CD14-positive monocyte (primary cell): ENCODE measurements around the gene HGFAC. TPM values are rescaled to one million over a fixed set of nuclear protein-coding genes. Genes with fewer than 3 reads are reported as not detected.
"Not testable (repeated sequence)": the region's sequence is repeated elsewhere in the genome, so short reads cannot be mapped to it uniquely, and the experiment has no call there.

Experiments used
- DNase-seq, 3 donors: peaks; one replicate each; pipeline ENCODE4 v3.0.0-alpha.2; 2011 to 2022
- H2AFZ ChIP-seq: 2 replicates; pipeline ENCODE4 v1.6.0; 2012; ENCODE audit warnings: mild to moderate bottlenecking, low read depth, low read length, inconsistent platforms; ENCODE audit not compliant: insufficient read depth, poor library complexity, severe bottlenecking
- H3K27ac ChIP-seq, 2 donors: 1 replicate in 1 of 2; 2 replicates in 1 of 2; pipeline ENCODE4 v1.5.1; 2012 to 2013; ENCODE audit warnings: low read length in 2 of 2, control low read depth in 1 of 2, inconsistent platforms in 1 of 2, low read depth in 1 of 2, mild to moderate bottlenecking in 1 of 2
- H3K27me3 ChIP-seq, 2 donors: one replicate each; pipeline versions ENCODE4 v1.6.0 to v1.6.1; 2011 to 2013; ENCODE audit warnings: low read length in 2 of 2; ENCODE audit not compliant: control insufficient read depth in 2 of 2, insufficient read depth in 2 of 2
- H3K36me3 ChIP-seq, 2 donors: replicated peaks in 1 of 2; 1 replicate in 1 of 2; 2 replicates in 1 of 2; pipeline versions ENCODE4 v1.5.1 to v1.6.1; 2012 to 2013; ENCODE audit warnings: low read length in 2 of 2, control low read depth in 1 of 2, inconsistent platforms in 1 of 2, mild to moderate bottlenecking in 1 of 2; ENCODE audit not compliant: insufficient read depth in 2 of 2, control insufficient read depth in 1 of 2
- H3K4me1 ChIP-seq, 2 donors: 1 replicate in 1 of 2; 2 replicates in 1 of 2; pipeline versions ENCODE4 v1.5.1 to v1.6.1; 2012 to 2013; ENCODE audit warnings: low read length in 2 of 2, control low read depth in 1 of 2, inconsistent platforms in 1 of 2, mild to moderate bottlenecking in 1 of 2, moderate library complexity in 1 of 2; ENCODE audit not compliant: insufficient read depth in 2 of 2, control insufficient read depth in 1 of 2
- H3K4me2 ChIP-seq: replicated peaks from 2 replicates; pipeline ENCODE3; 2012; ENCODE audit warnings: low read length, moderate library complexity, mild to moderate bottlenecking; ENCODE audit not compliant: poor library complexity, severe bottlenecking; ENCODE audit errors: extremely low read depth
- H3K4me3 ChIP-seq, 3 experiments: fragments of 200-600 bp in 1 of 3; sonication (generic) in 1 of 3; replicated peaks in 1 of 3; 1 replicate in 2 of 3; 2 replicates in 1 of 3; pipeline ENCODE4 v1.5.1; 2011 to 2013; ENCODE audit warnings: low read length in 3 of 3, mild to moderate bottlenecking in 3 of 3, control low read depth in 2 of 3, low read depth in 2 of 3, inconsistent platforms in 1 of 3, moderate library complexity in 1 of 3
- H3K79me2 ChIP-seq: 2 replicates; pipeline ENCODE4 v1.6.0; 2012; ENCODE audit warnings: mild to moderate bottlenecking, control low read depth, inconsistent platforms, low read length, moderate library complexity; ENCODE audit not compliant: insufficient read depth
- H3K9ac ChIP-seq: 2 replicates; pipeline ENCODE4 v1.6.0; 2017; ENCODE audit warnings: low read length, mild to moderate bottlenecking; ENCODE audit not compliant: insufficient read depth, poor library complexity, severe bottlenecking
- H3K9me3 ChIP-seq, 2 donors: replicated peaks in 1 of 2; 1 replicate in 1 of 2; 2 replicates in 1 of 2; pipeline versions ENCODE4 v1.5.1 to v1.6.1; 2012 to 2013; ENCODE audit warnings: low read length in 2 of 2, control low read depth in 1 of 2; ENCODE audit not compliant: control insufficient read depth in 1 of 2, insufficient read depth in 1 of 2
- H4K20me1 ChIP-seq: 2 replicates; pipeline ENCODE4 v1.6.0; 2012; ENCODE audit warnings: mild to moderate bottlenecking, low read length, control low read depth, moderate library complexity; ENCODE audit not compliant: insufficient read depth
- H3K27ac Mint-ChIP-seq, 7 donors: one replicate each; pipeline ENCODE4 v1.8.0; 2020; ENCODE audit warnings: mild to moderate bottlenecking in 7 of 7, mixed read lengths in 7 of 7, moderate library complexity in 6 of 7, inconsistent platforms in 2 of 7
- H3K27me3 Mint-ChIP-seq, 3 donors: one replicate each; pipeline ENCODE4 v1.8.0; 2021 to 2022; ENCODE audit warnings: low read depth in 3 of 3, mild to moderate bottlenecking in 3 of 3, mixed read lengths in 3 of 3, moderate library complexity in 3 of 3, inconsistent platforms in 1 of 3
- H3K36me3 Mint-ChIP-seq, 2 donors: one replicate each; pipeline ENCODE4 v1.8.0; 2020; ENCODE audit warnings: mixed read lengths in 2 of 2, inconsistent platforms in 1 of 2, mild to moderate bottlenecking in 1 of 2
- H3K4me1 Mint-ChIP-seq: one replicate; pipeline ENCODE4 v1.8.0; 2020; ENCODE audit warnings: mild to moderate bottlenecking, mixed read lengths
- H3K4me3 Mint-ChIP-seq, 2 donors: one replicate each; pipeline ENCODE4 v1.8.0; 2020; ENCODE audit warnings: mild to moderate bottlenecking in 2 of 2, mixed read lengths in 2 of 2, moderate library complexity in 1 of 2
- H3K9me3 Mint-ChIP-seq, 7 donors: one replicate each; pipeline ENCODE4 v1.8.0; 2020 to 2022; ENCODE audit warnings: mixed read lengths in 7 of 7, mild to moderate bottlenecking in 6 of 7, moderate library complexity in 6 of 7, inconsistent platforms in 2 of 7
- WGBS: methylation state at CpG from one replicate; pipeline ENCODE4 v1.1.5; 2013; ENCODE audit warnings: missing lambda C conversion rate; ENCODE audit not compliant: insufficient coverage; 5-methylcytosine and 5-hydroxymethylcytosine counted together
- intact Hi-C, 2 donors: fragments of 100-400 bp; cut with micrococcal nuclease; formaldehyde crosslinking; loops; one replicate each; pipeline versions ENCODE4 v1.15.0 to v1.15.1; 2023
- polyA plus RNA-seq, 3 donors: library from polyadenylated mRNA; depleted of rRNA in 1 of 3; unstranded in 2 of 3; stranded (reverse) in 1 of 3; fragments of 300-500 nt in 2 of 3; fragments of >200 nt in 1 of 3; fragmentation: Illumina TruSeq in 2 of 3; gene quantifications; 1 replicate in 2 of 3; 2 replicates in 1 of 3; pipeline ENCODE4 v1.2.3, GENCODE V29; 2012 to 2021
- TF ChIP-seq, protein P1 (sequence below): fragments of 200-600 bp; IDR thresholded peaks from one replicate; pipeline ENCODE4 v1.8.0; 2022; ENCODE audit warnings: antibody characterized with exemption, mild to moderate bottlenecking

HGFAC gene
- polyA plus RNA-seq, 3 donors: 0.17 TPM; not detected in 2

DNA sequence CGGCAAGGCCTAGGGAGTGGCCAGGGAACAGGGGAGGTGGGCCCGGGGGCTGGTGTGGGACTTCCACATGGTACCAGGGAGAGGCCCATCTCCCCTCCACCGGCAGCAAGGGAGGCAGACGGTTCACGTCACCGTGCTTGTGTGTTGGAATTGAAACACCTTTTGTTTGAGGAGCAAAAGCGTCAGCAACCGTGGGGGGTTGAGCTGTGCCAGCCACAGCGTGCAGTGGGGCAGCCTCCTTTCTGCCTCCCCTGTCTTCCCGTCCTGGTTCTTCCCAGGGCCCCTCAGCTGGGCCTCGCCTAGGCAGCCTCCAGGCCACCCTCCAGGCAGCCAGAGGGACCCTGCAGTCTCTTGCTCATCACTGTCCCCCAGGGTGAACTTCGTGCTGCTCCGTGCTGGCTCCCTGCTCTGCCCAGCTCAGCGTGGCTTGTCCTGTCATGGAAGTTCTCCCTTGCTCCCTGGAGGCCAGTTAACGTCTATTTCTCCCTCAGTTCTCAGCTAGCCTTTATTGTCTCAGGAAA, 32.1 kb upstream of the HGFAC start:
- no peak overlapping the region for H3K27ac Mint-ChIP-seq
- no peak overlapping the region for H3K4me3 Mint-ChIP-seq
- no peaks in the 10 kb centered on the region for H3K79me2 ChIP-seq
- peaks cover 18% of the 10 kb centered on the region for H3K4me1 Mint-ChIP-seq
- TF ChIP-seq, protein P1, sequence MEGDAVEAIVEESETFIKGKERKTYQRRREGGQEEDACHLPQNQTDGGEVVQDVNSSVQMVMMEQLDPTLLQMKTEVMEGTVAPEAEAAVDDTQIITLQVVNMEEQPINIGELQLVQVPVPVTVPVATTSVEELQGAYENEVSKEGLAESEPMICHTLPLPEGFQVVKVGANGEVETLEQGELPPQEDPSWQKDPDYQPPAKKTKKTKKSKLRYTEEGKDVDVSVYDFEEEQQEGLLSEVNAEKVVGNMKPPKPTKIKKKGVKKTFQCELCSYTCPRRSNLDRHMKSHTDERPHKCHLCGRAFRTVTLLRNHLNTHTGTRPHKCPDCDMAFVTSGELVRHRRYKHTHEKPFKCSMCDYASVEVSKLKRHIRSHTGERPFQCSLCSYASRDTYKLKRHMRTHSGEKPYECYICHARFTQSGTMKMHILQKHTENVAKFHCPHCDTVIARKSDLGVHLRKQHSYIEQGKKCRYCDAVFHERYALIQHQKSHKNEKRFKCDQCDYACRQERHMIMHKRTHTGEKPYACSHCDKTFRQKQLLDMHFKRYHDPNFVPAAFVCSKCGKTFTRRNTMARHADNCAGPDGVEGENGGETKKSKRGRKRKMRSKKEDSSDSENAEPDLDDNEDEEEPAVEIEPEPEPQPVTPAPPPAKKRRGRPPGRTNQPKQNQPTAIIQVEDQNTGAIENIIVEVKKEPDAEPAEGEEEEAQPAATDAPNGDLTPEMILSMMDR: no peak
- no peak overlapping the region for H3K27ac ChIP-seq
- H3K9me3 ChIP-seq: peaks cover 0 to under 1% of the 10 kb centered on the region in 2 donors
- intact Hi-C loops: loop anchor here in 1 of 2 donors (5.0 kb wide), 1 partner anchor 42 kb away; no protein-coding TSS in a partner anchor
- no peaks in the 10 kb centered on the region for H4K20me1 ChIP-seq
- H3K27me3 Mint-ChIP-seq: peaks cover 0 to 3% (median 2%) of the 10 kb centered on the region in 3 donors
- H2AFZ ChIP-seq: no peak overlapping the region
- 92% methylated on average over 13 of the region's 15 CpGs for WGBS
- no peak overlapping the region for H3K4me3 ChIP-seq
- H3K4me2 ChIP-seq: no peak overlapping the region
- H3K9me3 Mint-ChIP-seq: peaks cover 0 to 6% (median 2%) of the 10 kb centered on the region in 7 donors
- no peak overlapping the region for H3K9ac ChIP-seq
- no peaks in the 10 kb centered on the region for H3K36me3 ChIP-seq
- DNase-seq: no peak
- H3K36me3 Mint-ChIP-seq: peaks cover 9% of the 10 kb centered on the region in 2 donors
- H3K27me3 ChIP-seq: no peaks in the 10 kb centered on the region
- peaks cover 8 to 16% of the 10 kb centered on the region in 2 donors for H3K4me1 ChIP-seq

DNA sequence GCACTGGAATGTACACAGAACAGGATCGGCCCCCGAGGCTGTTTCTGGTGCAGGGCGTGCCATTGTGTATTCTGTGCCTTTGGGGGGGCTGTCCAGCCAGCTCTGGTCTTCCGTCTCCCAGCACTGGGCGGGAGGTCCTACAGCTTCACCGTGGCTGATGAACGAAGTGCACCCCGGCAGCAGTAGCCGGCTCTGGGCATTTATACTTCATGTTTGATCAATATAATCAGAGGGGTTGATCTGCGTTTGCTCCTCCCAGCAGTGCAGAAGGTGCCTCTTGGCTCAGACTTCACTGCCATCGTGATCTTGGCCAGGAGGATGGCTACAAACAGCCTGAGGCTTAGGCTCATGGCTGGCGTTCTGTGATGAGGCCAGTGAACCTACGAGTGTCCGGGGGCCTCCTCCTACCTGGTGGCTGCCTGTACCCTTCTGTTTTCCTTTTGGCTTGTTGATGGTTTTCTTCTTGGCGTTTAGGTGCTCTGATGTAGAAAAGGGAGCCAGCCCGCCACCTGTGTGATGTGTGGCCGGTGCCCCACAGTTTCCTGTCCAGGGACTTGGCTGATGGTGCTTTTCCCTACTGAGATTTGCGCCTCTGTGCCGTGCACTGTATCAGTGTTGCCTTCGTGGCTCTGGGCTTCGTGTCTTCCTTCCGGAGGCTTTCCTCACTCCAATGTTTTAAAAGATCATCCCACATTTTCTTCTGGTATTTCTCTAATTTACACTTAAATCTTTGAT, 31.2 kb upstream of the HGFAC start:
- WGBS: 97% methylated on average over 12 of the region's 22 CpGs
- Histone ChIP-seq H3K27me3 (no peaks in the 10 kb centered on the region), H3K4me3 (no peak overlapping the region), H4K20me1 (no peaks in the 10 kb centered on the region), H3K9me3 (no peaks in the 10 kb centered on the region), H3K27ac (no peak overlapping the region), H3K4me2 (no peak overlapping the region), H3K9ac (no peak overlapping the region), H3K36me3 (peaks cover 0 to 1% of the 10 kb centered on the region in 2 donors), H3K79me2 (no peaks in the 10 kb centered on the region), H3K4me1 (peaks cover 11 to 20% of the 10 kb centered on the region in 2 donors), H2AFZ (no peak overlapping the region)
- Mint-ChIP-seq H3K9me3 (peaks cover 0 to 5% (median 0%) of the 10 kb centered on the region in 7 donors), H3K4me1 (peaks cover 22% of the 10 kb centered on the region), H3K36me3 (peaks cover 6 to 11% of the 10 kb centered on the region in 2 donors), H3K27ac (no peak overlapping the region), H3K4me3 (no peak overlapping the region), H3K27me3 (peaks cover 0 to 4% (median 0%) of the 10 kb centered on the region in 3 donors)
- no peak for DNase-seq
- TF ChIP-seq, protein P1: no peak
- intact Hi-C loops: no loop called here

DNA sequence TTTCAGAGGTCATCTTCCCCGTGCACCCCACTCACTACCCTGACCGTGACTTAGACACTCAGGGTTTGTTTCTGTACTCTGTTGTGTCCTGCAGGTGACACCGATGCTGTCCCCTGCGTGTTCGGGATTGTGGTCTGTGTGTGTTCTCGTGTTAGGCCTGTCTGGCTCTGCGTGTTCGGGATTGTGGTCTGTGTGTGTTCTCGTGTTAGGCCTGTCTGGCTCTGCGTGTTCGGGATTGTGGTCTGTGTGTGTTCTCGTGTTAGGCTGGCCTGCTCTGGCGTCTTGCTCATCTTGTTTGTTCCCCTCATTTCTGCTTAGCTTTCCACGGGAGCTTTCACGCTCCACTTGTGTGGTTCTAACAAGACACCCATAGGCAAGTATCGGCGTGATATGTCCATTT, 30.6 kb upstream of the HGFAC start:
- H4K20me1 ChIP-seq, H3K9ac ChIP-seq, H3K27me3 ChIP-seq, H3K27ac ChIP-seq, H3K9me3 Mint-ChIP-seq, H3K36me3 ChIP-seq, H3K4me2 ChIP-seq, DNase-seq, H2AFZ ChIP-seq, H3K4me3 Mint-ChIP-seq, H3K79me2 ChIP-seq, H3K27me3 Mint-ChIP-seq, intact Hi-C loops, H3K4me3 ChIP-seq, H3K27ac Mint-ChIP-seq, H3K9me3 ChIP-seq: not testable (repeated sequence)
- Mint-ChIP-seq H3K4me1 (peaks cover 22% of the 10 kb centered on the region), H3K36me3 (peaks cover 9 to 15% of the 10 kb centered on the region in 2 donors)
- H3K4me1 ChIP-seq: peaks cover 11 to 20% of the 10 kb centered on the region in 2 donors
- 98% methylated on average over 10 of the region's 17 CpGs for WGBS
